Ovary (tissue), 3 donors: Measurements from ENCODE around the gene CHCHD6.

Source experiments
- CTCF ChIP-seq, 3 donors: fragments of 450-650 bp in 2 of 3; fragments of 200-600 bp in 1 of 3; IDR thresholded peaks; one replicate each; pipeline versions ENCODE4 v1.5.1 to v1.8.0; 2016 to 2022; ENCODE audit warnings: antibody characterized with exemption in 3 of 3, mild to moderate bottlenecking in 1 of 3
- EP300 ChIP-seq: sonication (generic); formaldehyde crosslinking; IDR thresholded peaks from one replicate; pipeline ENCODE4 v1.6.1; 2017; ENCODE audit warnings: antibody characterized with exemption
- POLR2A ChIP-seq: fragments of 450-650 bp; IDR thresholded peaks from one replicate; pipeline ENCODE4 v1.6.1; 2017; ENCODE audit warnings: antibody characterized with exemption, mild to moderate bottlenecking, moderate library complexity
- donor health status: DM: no; HTN: no; CAD: no.

DNA sequence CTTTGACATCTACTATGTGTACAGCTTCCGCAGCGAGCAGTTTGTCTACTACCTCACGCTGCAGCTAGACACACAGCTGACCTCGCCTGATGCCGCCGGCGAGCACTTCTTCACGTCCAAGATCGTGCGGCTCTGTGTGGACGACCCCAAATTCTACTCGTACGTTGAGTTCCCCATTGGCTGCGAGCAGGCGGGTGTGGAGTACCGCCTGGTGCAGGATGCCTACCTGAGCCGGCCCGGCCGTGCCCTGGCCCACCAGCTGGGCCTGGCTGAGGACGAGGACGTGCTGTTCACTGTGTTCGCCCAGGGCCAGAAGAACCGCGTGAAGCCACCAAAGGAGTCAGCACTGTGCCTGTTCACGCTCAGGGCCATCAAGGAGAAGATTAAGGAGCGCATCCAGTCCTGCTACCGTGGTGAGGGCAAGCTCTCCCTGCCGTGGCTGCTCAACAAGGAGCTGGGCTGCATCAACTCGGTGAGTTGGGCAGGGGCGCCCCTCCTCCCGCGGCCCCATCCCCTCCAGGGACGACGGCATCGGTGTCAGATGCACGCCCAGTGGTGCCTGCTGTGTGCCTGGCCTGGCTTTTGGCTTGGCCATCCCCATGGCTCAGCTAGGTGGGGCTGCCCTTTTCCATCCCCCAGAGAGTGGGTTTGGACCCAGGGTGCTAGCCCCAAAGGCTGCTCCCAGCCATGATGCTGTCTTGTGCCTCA lies 285.4 kb downstream of the CHCHD6 start:
- TF ChIP-seq CTCF (IDR thresholded peaks at IDR 0.05) (no peak), POLR2A (no peak), EP300 (no peak)
